ENCODE results near the gene GOLGA8S.
"Not testable (repeated sequence)": the region's sequence is repeated elsewhere in the genome, so short reads cannot be mapped to it uniquely, and the experiment has no call there.

The GOLGA8S gene

GRCh38 chr15:23399207-23399606 lies 44.7 kb downstream of the GOLGA8S start:
- not testable (repeated sequence) for FAIRE-seq

- FAIRE-seq, result no peak
Observed at GRCh38 chr15:23401627-23402026, 47.1 kb downstream of the GOLGA8S start.

GRCh38 chr15:23402140-23402539 lies 47.6 kb downstream of the GOLGA8S start:
- FAIRE-seq, result no peak

GRCh38 chr15:23402544-23402943 lies 48.0 kb downstream of the GOLGA8S start:
- FAIRE-seq, result no peak

GRCh38 chr15:23403550-23403949 lies 49.0 kb downstream of the GOLGA8S start:
- no peak for FAIRE-seq

GRCh38 chr15:23411841-23412240 lies 57.3 kb downstream of the GOLGA8S start:
- no peak for FAIRE-seq

GRCh38 chr15:23412881-23413600 lies 58.5 kb downstream of the GOLGA8S start:
- FAIRE-seq, result not testable (repeated sequence)
